ENCODE results near the gene RMP24. TPM values are rescaled to one million over a fixed set of nuclear protein-coding genes. Genes with fewer than 3 reads are reported as not detected.

RMP24 gene

DNA sequence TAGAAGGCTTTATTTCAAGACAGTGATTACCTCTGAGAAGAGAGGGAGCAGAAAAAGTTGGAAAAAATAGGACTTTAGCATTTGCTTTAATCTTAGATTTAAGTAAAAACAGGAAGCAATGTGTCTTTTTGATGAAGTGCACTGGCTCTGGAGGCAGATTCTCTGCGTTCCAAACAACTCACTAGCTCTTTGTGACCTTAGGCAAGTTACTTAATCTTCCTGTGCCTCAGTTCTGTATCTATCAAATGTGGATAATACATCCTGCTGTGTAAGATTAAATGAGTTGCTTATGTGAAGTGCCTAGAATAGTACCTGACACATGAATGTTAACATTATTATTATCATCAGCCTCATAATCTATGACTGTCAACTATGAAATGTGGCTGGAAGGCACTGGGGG lies 52.5 kb downstream of the RMP24 start:
- DNase-seq (ENCODE audit: low read depth in 3 of 3, low spot score in 2 of 3), result no peak

DNA sequence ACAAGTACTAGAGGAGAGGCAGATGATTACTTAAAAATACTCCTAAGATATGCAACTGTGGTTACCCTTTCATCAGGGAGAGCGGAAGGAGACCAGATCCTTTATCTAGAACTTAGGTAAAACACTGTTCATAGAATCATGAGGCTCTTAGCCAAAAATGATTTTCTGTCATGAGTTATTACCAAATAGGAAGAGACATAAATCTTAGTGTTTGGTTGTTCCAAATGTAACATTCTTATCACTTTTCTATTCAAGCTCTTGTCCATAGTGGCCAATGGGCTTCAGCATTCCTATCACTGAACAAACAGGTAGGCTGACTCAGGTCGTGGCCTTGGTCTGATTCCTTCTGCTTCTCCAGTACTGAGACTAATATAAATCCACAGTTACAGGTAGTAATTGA lies 56.4 kb downstream of the RMP24 start:
- DNase-seq (ENCODE audit: low read depth in 3 of 3, low spot score in 2 of 3), result no peak

Other genes with a start within 250 kb of the RMP24 start
- 10 to 100 TPM; 64.2 to 70.2 (median 65.5) TPM for gene RPRD1A, start 94.9 kb downstream of the RMP24 start, polyA plus RNA-seq (ENCODE audit: insufficient read length in 3 of 3)
- gene SLC39A6, start 156.7 kb downstream of the RMP24 start, polyA plus RNA-seq (ENCODE audit: insufficient read length in 3 of 3), result 10 to 100 TPM; 84.6 to 91.2 (median 87.5) TPM
- 10 to 100 TPM; 86.8 to 93.4 (median 92.0) TPM for gene ELP2, start 157.2 kb downstream of the RMP24 start, polyA plus RNA-seq (ENCODE audit: insufficient read length in 3 of 3)
- gene MOCOS, start 214.8 kb downstream of the RMP24 start, polyA plus RNA-seq (ENCODE audit: insufficient read length in 3 of 3), result 1 to 10 TPM; 1.1 to 1.7 (median 1.2) TPM

All from right renal cortex interstitium (tissue), 3 donors.